Stimulated activated CD8-positive, alpha-beta memory T cell treated with anti-CD3 and anti-CD28 coated beads, Interleukin-4, amount 100 ng/mL, for 1 hour (primary cell): ENCODE data around the gene YTHDF1.
"Not testable (repeated sequence)": the region's sequence is repeated elsewhere in the genome, so short reads cannot be mapped to it uniquely, and the experiment has no call there.

Experiments
- DNase-seq, 2 donors: peaks; one replicate each; pipeline ENCODE4 v3.0.0-alpha.2; 2020; ENCODE audit warnings: low read depth in 2 of 2, low spot score in 1 of 2

The YTHDF1 gene

DNA sequence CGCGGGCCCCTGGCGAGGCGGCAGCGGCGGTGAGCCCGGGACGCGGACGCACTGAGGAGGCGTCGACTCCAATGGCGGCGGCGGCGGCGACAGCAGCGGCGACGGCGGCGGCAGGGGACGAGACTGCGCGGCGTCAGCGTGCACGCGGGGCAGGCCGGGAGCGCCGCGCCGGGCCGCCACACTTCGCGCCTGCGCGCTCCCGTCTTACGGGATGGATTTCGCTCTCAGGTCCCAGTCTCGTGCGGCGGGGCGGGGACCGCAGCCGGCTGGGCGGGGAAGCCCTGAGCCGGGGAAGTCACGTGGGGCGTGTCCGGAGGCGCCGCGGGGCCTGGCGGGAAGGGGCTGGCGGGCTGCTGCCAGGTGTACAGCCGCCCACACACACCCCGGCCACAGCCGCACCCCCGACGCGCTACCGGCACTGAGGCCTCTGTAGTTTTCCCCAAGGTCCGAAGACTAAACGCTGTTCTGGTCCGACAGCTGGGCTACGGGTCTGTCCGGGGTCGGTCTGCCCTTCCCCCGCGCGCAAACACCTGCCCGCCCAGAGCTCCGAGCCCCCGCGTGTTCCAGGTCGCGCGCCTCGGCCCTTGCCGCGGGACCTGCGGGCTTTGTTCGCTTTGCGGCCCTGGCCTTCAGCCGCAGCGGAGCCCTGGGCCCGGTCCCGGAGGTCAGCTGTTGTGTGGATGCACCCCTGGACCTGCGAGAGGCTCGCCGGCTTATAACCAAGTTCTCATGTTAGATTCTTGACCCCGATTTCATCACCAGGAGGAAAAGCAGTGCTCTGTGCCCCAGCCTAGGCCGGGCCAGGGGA, at the start of gene YTHDF1:
TSS of gene YTHDF1 (minus strand) at position 91 of the 808 bp plus-strand sequence. CDS start 239 bp downstream, outside the sequence.
- DNase-seq = peak; percentile 77 to 91

GRCh38 chr20:63264519-63264918, 48.6 kb upstream of the YTHDF1 start:
- DNase-seq = no peak

DNA sequence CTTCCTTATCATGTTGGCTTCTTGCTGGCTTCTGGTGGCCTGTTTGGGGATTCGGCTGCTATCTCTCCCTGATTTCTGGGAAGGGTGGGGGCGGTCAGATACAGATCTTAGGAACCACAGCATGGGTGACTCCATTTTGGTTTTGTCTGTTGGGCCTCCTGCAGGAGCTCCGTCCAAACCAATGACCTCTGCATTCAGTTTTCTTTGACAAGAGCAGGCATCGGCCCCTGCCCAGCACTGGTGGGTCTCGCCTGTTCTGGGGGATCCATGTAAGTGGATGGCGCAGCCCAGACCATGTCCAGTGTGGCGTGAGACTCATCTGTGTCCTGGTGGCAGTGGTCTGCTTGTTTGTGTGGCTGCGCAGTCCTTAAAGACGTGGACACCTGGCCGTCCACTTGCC, 48.1 kb upstream of the YTHDF1 start:
- no peak for DNase-seq

GRCh38 chr20:63262836-63263235, 46.9 kb upstream of the YTHDF1 start:
- DNase-seq = no peak

GRCh38 chr20:63261795-63262528, 46.0 kb upstream of the YTHDF1 start:
- DNase-seq = no peak

DNA sequence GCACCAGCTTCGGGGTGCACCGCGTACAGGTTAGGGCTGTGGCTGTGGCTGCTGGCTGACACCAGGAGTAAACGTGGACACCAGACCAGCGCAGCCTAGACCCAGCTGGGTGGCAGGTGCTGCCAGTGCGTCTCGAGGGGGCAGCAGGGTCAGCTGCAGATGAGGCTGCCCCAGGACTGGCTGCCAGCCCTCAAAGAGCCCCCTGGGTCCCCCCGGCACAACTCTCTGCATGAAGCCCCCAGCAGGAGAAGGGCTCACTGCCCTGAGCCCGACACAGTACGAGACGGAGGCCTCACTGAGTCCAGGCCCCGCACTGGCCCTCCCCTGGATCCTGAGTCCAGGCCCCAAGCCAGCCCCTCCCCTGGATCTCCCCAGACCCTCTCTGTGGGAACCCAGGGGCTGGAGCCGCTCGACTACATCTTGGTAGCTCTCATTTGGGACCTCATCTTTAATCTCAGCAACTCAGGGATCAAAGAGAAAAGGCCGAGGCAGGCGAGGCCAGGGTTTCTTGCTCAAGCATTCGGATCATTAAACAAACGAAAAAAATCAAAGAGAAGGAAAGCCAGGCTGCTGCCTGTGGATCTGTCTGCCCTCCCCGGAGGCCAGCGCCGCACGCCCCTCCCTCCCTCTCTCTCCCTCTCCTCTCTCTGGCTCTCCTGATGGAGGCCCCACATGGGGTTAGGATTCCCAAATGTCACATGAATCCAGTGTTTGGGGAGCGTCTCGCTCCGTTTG, 45.3 kb upstream of the YTHDF1 start:
- no peak for DNase-seq

DNA sequence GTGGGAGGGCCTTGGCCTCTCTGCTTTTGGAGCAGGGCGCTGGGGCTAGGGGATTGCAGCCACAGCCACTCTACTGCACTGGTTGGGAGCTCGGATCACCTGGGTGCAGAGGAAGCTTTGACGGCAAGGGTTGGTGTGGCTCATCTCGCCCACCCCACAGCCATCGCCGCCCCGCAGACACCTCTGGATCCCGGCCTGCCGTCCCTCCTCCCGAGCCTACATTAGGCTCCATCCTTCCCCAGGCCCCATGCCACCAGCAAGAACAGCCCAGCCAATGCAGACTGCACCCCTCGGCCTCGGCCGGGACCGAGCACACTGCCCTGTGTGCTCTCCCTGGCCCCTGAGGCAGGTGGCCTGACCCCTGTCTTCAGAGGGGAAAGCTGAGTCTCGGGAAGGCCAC, 44.6 kb upstream of the YTHDF1 start:
- no peak for DNase-seq

- no peak for DNase-seq
These were observed 44.0 kb upstream of the YTHDF1 start for GRCh38 chr20:63259734-63260460.

DNA sequence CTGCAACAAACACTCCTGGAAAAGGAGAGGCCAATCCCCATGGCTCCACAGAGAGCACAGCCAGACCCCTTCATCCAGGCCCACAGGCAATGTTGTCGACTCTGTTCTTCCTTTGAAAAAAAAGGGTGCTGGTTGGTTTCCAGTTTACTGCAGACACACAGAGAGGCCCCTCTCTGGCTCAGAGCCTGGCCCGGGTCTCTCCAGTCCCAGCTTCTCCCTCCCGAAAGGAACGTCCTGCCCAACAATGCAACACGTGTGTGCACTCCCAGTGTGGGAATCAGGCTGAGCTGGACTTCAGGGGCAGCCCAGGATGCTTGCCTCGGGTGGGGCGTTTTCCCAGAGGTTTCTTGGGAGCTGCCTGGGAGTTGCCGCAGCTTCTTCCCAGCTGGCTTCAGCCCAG, 42.9 kb upstream of the YTHDF1 start:
- DNase-seq = no peak

GRCh38 chr20:63257629-63258028, 41.7 kb upstream of the YTHDF1 start:
- no peak for DNase-seq

- DNase-seq = no peak
These were observed 41.0 kb upstream of the YTHDF1 start for GRCh38 chr20:63256954-63257353.

GRCh38 chr20:63255931-63256704, 40.2 kb upstream of the YTHDF1 start:
- DNase-seq = no peak

- no peak for DNase-seq
These were observed 38.9 kb upstream of the YTHDF1 start for GRCh38 chr20:63254606-63255384.

GRCh38 chr20:63254232-63254605, 38.3 kb upstream of the YTHDF1 start, which contains the start of gene NKAIN4:
Gene NKAIN4 (minus strand): TSS chr20:63254463. CDS start chr20:63254450, 13 bp downstream.
- no peak for DNase-seq

DNA sequence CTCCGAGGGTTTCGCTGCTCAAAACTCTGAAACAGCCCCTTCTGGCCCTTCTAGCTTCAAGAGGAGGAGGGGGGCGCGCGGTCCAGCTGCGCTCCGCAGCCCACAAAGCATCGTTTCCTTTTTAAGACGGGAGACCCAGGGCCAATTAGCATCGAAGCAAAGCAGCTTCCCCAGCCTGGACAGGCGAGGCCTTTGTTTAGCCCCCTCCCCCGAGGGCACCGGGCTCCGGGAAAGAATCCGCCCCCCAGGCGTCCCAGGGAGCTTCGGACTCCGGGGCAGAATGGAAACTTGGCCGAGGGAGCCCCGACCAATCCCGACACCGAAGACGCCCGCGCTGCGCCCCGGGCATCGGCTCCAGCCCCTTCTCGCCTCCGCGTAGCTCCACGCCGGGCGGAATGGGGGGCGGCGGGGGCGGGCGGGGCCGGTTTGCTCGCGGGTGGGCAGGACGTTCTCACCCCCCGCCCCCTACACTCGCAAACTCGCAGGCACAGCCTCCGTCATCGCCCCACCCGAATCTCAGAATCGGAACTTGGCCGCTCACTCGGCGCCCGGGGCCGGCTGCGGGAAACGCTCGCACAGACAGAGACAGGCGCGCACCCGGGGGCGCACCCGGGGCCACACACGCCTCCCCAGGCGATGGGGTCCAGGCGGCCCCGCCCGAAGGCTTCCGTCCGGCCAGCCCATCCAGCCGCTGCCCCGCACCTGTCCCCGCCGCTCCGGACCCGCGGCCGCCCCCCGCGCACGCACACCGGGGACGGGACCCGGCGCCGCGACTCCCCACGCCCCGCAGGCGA, 37.7 kb upstream of the YTHDF1 start:
- no peak for DNase-seq

- no peak for DNase-seq
These were observed 37.1 kb upstream of the YTHDF1 start for GRCh38 chr20:63253065-63253437.

GRCh38 chr20:63252284-63252711, 36.4 kb upstream of the YTHDF1 start:
- DNase-seq = no peak

DNA sequence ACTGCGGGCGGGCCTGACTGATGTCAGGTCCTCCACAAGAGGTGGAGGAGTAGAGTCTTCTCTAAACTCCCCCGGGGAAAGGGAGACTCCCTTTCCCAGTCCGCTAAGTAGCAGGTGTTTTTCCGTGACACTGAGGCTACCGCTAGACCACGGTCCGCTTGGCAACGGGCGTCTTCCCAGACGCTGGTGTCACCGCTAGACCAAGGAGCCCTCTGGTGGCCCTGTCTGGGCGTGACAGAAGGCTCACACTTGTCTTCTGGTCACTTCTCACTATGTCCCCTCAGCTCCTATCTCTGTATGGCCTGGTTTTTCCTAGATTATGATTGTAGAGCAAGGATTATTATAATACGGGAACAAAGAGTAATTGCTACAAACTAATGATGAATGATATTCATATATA, 35.4 kb upstream of the YTHDF1 start:
- not testable (repeated sequence) for DNase-seq

- no peak for DNase-seq
These were observed 34.0 kb upstream of the YTHDF1 start for GRCh38 chr20:63249891-63250290.
